NCI-H460 (cell line): ENCODE measurements around the gene QDPR. TPM values are rescaled to one million over a fixed set of nuclear protein-coding genes. Genes with fewer than 3 reads are reported as not detected.
"Not testable (repeated sequence)": the region's sequence is repeated elsewhere in the genome, so short reads cannot be mapped to it uniquely, and the experiment has no call there.

Source experiments
- DNase-seq: peaks from one replicate; pipeline ENCODE4 v3.0.0-alpha.2; 2016; ENCODE audit warnings: low read depth; ENCODE audit errors: extremely low read depth
- polyA plus RNA-seq: library from polyadenylated mRNA; depleted of rRNA; stranded (reverse); fragments of >200 nt; gene quantifications from 2 replicates; pipeline ENCODE4 v1.2.3, GENCODE V29; 2014; cell fraction: nucleus; rRNA removed
- total RNA-seq: library from RNA; depleted of rRNA; stranded (reverse); fragments of >200 nt; shearing (Covaris generic); gene quantifications from 2 replicates; pipeline ENCODE4 v1.2.3, GENCODE V29; 2014; rRNA removed

QDPR gene
- total RNA-seq = 4.8 and 5.5 TPM in 2 replicates
- 9.8 and 10.8 TPM in 2 replicates for polyA plus RNA-seq

DNA sequence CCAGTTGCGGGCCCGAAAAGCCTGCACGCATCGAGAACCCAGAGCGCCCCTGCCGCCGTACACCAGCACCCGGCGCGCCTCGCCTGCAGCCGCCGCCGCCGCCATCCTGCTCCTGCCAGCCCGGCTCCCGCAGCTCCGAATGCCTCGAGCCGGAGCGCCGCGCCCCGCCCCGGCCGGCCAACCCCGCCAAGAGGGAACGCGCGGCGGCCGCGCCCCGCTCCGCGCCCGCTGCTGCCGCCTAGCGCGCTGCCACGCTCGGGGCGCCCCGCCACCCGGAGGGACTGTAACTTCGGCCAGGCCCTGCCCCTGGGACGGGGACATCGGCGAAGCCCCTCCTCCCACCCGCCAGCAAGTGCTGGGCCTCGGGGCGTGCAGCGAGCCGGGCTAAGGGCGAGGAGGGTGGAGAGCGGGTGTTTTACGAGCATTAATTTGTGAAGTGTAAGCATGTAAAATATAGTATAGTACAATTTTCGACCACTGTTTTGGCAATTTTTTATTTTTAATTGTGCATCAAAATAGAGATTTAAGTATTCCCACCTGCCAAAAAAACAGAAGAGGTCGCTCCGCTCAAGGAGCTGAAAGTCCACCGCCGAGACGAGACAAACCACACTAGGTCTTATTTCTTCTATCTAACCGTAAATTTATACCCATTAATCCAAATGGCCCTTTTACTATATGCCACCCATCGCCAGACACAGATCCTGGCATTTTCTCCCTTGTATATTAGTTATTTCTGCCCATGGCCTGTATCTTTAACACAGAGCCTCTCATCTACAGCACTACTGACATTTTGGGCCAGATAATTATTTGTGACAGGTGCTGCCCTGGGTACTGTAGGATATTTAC lies at the start of gene QDPR:
QDPR (minus strand) TSS at position 141 of the 846 bp plus-strand sequence; CDS start at position 105, 36 bp downstream.
- peak; percentile 73 for DNase-seq

DNA sequence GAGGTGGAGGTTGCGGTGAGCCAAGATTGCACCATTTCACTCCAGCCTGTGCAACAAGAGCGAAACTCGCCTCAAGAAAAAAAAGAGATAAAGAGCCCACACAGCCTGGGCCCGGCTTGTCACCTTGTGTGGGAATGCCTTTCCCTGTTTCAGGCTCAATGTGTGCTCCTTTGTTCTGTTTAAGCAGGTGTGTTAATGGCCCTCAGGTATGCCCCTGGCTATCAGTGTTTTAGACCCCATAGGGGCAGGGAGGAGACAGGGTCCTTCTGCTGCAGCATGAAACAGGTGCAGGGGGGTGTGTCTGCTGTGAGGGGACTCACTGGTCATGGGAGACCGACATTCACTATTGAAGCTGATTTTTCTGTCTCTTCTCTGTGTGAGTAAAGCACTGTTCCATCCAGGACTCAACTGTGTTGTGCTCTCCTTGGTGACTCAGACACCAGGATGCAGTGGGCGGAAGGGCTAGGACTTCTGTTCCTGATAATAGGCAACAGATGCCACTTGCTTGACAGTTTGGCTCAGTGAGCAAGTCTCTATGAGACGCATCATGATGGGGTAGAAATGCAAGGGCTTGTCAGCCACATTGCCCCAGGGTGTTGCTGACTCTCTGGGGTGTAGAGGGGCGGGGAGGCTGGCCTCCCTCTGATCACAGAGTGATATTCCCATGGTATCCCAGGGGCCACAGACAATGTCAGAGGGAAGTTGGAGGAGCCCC lies 49.5 kb upstream of the QDPR start:
- no peak for DNase-seq

DNA sequence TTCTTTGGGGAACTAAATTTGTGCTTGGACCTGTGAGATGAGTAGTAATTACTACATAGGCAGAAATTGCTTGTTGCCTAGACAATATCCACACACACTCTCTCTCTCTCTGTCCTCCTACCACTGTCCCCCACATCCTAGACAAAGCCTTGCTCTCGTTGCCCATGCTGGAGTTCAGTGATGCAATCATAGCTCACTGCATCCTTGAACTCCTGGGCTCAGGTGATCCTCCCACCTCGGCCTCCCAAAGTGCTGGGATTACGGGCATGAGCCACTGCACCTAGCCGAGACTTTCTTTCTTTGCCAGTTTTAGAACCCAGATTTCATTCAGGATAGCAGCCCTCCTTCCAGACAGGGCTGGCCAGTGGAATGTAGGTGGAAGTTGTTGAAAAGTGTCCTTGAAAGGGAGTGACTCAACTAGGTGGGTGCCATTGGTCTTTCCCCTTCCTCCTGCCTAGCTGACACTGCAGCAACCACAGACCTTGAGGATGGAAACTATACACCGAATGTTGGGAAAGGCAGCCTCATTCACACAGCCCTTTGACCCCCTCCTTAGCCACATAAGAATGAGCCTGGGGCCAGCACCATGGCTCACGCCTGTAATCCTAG lies 48.3 kb upstream of the QDPR start:
- no peak for DNase-seq

DNA sequence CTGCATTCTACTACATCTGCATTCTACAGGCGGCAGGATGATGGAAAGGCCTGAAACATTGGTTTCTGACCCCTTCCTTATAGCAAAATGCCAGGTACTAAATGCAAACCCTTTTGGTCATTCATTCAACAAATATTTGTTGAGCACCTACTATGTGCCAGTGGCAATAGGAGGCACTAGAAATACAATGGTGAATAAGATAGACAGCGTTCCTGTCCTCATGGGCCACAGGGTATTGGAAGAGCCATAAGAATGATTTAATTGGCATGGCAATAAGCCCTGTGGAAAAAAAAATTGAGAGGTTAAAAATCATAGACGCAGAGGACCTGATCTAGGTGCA lies 47.8 kb upstream of the QDPR start:
- no peak for DNase-seq

DNA sequence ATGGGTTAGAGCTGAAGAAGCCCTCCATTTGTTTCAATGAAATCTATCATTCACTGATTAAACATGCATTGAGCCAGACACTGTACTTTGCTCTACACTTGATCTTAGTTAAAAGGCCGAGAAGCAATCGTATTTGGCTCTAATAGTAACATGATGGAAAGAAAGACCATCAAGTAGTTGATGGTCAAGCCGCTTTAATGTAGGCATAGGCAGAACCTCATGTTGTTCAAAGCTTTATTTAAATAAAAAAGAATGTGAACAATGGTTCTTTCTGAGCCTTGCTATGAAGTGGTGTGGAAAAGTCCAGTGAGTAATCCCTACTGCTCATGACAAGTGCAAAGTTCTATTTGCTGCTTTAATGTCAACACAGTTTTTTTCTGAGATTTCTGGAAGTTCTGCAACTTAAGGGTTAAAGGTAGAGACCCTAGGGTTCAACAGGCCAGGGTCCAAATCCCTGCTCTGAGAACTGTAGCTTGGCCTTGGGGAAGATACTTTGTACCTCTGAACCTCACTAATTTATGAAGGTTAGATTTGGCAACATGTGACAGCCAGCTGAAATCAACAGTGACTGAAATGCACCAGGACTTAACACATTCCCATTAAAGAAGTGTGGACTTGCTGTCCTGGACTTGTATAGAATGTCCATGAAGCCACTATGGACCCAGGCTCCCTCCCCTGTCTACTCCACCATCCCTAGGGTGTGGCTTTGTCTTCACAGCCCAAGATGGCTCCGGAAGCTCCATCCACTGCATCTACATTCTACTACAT lies 47.2 kb upstream of the QDPR start:
- no peak for DNase-seq

DNA sequence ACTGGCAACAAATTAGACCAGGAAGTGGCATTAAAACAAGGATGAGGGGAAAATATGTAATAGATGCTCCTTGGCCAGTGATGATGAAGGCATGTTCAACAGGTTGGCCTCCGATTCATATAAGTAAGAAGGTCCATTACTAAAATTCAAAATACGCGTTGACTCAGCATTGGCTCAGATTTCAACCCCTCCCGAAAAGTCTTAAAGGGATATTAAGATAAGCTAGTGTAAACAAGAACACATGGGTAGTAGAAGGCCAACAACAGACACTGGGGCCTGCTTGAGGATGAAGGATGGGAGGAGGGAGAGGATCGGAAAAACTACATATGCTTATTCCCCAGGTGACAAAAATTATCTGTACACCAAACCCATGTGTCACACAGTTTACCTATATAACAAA lies 46.0 kb upstream of the QDPR start:
- no peak for DNase-seq

DNA sequence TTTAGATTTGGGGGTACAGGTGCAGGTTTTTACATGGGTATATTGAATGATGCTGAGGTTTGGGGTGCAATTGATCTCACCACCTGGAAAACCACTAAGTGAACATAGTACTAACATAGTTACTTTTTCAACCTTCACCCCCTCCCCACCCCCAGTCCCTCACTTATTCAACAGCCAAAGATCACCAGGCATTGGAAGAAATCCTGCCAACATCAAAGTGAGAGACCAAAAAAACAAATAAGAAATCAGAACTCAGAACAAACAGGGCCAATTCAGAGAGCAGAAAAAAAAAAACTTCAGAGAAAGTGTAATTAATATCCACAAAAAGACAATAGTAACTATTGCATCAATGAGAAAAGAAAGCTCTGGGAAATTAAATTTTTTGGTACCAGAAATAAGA lies 44.6 kb upstream of the QDPR start:
- DNase-seq = no peak

DNA sequence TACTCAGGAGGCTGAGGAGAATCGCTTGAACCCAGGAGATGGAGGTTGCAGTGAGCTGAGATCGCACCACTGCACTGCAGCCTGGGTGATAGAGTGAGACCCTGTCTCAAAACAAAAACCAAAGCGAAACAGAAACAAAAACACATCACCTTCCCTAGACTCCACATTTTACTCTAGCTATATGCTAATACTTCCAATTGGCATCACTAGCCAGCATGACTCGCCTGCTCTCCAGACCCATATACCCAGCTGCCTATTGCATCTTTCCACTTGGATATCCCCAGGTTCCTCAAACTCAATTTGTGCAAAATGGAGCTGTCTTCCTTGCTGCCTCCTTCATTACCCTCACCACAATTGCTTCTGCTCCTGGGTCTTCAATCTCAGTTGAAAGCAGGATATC lies 42.7 kb upstream of the QDPR start:
- no peak for DNase-seq

DNA sequence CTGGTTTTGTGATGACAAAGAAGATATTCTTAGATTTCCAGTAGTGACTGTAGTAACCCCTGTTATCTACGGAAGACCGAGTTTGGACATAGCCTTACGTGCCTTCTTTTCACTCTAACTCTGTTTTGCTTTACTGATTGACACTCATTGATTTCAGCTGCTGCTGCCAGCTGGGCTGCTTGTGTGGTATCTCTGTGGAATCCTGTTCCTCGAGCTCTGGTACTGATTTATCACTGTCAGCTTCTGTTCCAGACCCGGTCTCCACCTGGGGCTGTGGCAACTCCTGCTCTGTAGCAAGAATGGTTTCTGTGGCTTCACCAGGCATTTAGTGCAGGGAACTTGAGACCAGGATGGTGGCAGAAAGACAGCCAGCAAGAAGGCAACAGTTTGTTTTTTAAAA lies 40.5 kb upstream of the QDPR start:
- DNase-seq = no peak

DNA sequence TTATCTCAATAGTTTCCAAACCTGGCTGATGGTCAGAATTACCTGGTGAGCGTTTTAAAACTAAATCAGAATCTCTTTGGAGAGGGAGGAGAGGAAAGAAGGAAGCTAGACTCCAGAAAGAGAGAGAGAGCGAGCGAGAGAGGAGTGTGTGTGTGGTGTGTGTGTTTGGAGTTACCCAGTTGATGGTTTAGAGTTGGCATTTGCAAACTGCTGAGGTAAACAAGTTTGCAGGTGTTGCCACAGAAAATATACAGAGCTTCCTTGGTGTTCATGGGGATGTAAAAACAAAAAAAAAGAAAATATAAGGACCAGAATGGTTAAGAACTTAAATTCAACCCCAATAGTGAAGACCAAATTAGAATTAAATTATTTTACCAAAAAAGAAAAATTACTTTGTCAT lies 38.7 kb upstream of the QDPR start:
- no peak for DNase-seq

DNA sequence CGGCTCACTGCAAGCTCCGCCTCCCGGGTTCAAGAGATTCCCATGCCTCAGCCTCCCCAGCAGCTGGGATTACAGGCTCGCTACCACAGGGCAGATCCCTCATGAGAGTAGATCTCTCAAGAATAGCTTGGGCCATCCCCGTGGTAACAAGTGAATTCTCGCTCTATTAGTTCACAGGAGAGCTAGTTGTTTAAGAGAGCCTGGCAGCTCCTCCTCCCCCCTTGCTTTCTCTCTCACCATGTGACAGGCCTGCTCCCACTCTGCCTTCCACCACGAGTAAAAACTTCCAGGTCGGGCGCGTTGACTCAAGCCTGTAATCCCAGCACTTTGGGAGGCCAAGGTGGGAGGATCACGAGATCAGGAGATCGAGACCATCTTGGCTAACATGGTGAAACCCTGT lies 34.8 kb upstream of the QDPR start:
- DNase-seq = no peak

DNA sequence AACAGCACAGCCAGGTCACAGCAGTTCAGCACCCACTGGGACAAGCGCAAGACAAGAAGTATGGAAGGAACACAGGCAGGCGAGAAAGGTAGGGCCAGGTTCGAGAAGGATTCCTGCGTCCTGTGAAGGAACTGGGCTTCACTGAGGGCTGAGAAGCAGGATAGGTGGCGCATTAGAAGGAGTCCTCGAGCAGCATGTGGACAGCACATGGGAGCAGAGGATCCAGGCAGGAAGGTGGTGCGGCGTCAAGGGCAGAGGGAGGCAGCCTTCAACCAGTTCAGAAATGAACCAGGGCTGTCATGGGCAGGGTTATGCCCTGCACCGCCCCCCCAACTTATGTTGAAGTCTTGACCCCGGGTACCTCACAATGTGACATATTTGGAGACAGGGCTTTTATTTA lies 34.3 kb upstream of the QDPR start:
- no peak for DNase-seq

DNA sequence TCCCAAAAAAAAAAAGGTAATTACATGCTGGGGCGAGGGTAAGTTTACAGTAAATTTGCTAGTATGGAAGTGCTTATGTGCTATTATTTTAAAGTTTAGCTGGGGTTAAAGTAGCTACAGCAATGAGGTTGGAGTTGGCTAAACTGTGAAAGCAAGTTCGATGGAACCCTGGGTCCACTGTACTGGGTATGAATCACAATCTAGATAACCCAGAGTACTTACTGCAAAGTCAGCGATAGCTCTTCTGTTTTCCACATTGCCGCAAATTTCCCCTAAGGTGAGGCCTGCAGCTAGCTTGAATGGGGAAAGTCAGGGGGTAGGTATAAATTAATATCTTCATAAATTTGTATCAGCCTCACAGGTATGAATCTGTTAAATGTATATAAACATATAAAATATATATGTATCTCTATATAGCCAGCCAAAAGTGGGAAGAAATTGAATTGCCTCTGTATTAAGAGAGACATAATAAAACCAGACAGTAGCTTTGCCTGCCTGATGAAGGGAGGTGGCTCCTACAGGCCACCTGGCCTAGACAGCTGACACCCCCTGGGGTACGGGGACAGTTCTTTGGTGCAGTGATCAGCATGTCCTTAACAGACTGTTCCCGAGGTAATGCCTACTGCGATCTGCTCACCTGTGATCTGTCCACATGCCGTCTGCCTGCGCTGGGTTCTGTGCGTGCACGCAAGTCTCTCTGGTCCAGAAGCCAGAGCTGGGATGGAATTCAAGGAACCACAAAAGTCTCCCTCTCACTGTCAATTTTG lies 33.7 kb upstream of the QDPR start:
- no peak for DNase-seq

DNA sequence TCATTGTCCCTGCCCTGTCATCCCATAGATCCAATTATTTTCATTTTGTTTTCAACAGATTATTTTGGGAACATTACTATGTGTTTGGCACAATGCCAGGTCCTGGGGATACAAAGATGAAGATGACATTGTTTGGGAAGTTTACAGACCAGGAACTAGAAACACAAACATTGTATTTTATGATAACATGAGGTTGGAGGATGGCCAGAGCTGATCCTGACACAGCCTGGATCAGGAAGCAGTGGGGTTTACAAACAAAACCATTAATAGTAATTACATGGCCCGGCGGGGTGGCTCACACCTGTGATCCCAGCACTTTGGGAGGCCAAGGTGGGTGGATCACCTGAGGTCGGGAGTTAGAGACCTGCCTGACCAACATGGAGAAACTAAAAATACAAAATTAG lies 32.9 kb upstream of the QDPR start:
- DNase-seq = no peak

DNA sequence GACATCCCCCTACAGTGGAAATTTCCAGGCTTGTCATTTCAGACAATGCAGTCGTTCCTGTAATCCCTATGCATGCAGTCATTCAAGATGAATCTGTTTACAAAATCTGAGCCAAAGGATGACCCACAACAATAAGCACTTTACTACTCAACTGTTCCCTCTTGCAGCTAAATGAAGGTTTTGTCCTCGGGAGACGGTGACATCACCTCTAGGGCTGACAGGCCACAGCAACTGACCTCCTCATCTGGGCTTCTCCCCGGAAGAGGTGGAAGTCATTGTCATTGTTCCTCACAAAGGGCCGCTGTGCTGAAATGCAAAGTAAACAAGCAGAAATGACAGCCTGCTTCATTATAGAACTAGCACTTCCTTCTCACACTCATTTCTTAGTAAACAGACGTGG lies 32.3 kb upstream of the QDPR start:
- peak; percentile 42 for DNase-seq

DNA sequence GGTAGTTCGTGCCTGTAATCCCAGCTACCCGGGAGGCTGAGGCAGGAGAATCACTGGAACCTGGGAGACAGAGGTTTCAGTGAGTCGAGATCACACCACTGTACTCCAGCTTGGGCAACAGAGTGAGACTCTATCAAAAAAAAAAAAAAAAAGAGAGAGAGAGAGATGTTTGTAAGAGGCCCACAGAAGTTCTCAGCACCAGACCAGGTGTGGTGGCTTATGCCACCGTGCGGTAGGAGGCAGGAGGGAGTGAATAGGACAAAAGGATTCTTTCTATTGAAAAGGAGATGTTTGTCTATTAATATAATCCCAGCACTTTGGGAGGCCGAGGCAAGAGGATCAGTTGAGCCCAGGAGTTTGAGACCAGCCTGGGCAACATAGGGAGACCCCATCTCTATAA lies 25.2 kb upstream of the QDPR start:
- not testable (repeated sequence) for DNase-seq

DNA sequence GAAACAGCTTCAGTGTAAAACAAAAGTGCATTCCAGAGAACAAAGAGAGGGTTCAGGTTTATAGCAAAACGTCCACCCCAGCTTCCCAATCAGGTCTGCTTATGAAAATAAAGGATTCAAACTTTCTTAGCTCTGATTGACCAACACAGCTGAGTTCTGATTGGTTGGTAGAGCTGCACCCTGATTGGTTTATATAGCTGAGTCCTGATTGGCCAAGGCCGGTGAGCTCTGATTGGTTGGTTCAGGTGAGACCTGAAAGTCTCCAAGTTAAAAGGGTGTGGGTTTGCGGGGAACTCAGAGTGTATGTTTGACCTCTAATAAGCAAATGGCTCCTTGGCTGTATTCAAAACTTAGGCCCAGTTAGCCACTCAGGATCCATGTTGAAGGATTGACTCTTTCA lies 24.0 kb upstream of the QDPR start:
- DNase-seq = no peak

DNA sequence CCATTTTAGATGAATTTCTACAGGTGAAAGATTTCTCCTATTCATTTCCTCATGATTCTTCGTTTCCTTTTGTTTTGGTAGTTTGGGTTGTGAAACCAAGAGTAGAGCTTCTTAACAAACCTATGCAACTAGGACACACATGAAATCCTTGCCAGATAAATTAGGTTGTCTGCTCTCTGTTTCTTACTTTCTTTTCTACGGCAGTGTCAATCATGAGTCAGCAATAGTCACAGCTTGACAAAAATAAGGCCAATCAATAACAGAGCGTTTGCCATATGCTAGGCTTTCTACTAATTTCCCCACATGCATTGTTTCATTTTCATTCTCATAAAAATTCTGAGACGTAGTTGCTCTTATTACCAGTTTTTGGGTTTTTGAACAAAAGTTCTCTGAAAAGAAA lies 23.4 kb upstream of the QDPR start:
- no peak for DNase-seq

DNA sequence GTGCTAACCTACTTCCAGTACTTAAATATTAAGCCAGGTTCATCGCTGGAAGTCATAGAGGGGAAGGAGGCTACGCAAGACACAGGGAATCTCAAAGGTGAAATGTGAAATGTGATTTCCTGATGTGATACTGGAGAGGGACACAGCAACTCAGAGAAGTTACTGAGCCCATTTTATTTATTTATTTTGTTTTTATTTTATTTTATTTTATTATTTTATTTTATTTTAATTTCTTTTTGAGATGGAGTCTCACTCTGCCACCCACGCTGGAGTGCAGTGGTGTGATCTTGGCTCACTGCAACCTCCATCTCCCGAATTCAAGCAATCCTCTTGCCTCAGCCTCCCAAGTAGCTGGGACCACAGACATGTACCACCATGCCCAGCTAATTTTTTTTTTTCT lies 22.8 kb upstream of the QDPR start:
- no peak for DNase-seq
